HS-27A (cell line): Measurements from ENCODE around the gene PARP16.
"Not testable (repeated sequence)": the region's sequence is repeated elsewhere in the genome, so short reads cannot be mapped to it uniquely, and the experiment has no call there.

Source experiments
- DNase-seq: peaks from one replicate; pipeline ENCODE4 v3.0.0-alpha.2; 2012; ENCODE audit warnings: low read depth, missing footprints

Gene PARP16

GRCh38 chr15:65275728-65276126, 11.0 kb downstream of the PARP16 start:
- no peak for DNase-seq

- DNase-seq, result no peak
Measured at GRCh38 chr15:65275104-65275727, 11.5 kb downstream of the PARP16 start.

GRCh38 chr15:65270811-65271545, 15.7 kb downstream of the PARP16 start:
- DNase-seq, result not testable (repeated sequence)

GRCh38 chr15:65268411-65268810, 18.3 kb downstream of the PARP16 start:
- DNase-seq, result no peak

- DNase-seq, result no peak
Measured at GRCh38 chr15:65266469-65266868, 20.2 kb downstream of the PARP16 start.

- DNase-seq, result no peak
Measured at GRCh38 chr15:65264863-65265430, 21.7 kb downstream of the PARP16 start.

- no peak for DNase-seq
Measured at GRCh38 chr15:65263313-65263712, 23.4 kb downstream of the PARP16 start.

- DNase-seq, result no peak
Measured at GRCh38 chr15:65260968-65261367, 25.7 kb downstream of the PARP16 start.

GRCh38 chr15:65259367-65259797, 27.3 kb downstream of the PARP16 start:
- no peak for DNase-seq

- DNase-seq, result no peak
Measured at GRCh38 chr15:65258375-65259262, 28.1 kb downstream of the PARP16 start.

GRCh38 chr15:65255486-65256140, 31.1 kb downstream of the PARP16 start:
- DNase-seq, result no peak

- DNase-seq, result no peak
Measured at GRCh38 chr15:65254758-65255157, 31.9 kb downstream of the PARP16 start.

- DNase-seq, result no peak
Measured at GRCh38 chr15:65254356-65254755, 32.3 kb downstream of the PARP16 start.

- no peak for DNase-seq
Measured at GRCh38 chr15:65249641-65250040, 37.0 kb downstream of the PARP16 start.

- DNase-seq, result no peak
Measured at GRCh38 chr15:65248511-65249255, 38.0 kb downstream of the PARP16 start.

- no peak for DNase-seq
Measured at GRCh38 chr15:65246939-65247338, 39.7 kb downstream of the PARP16 start.

GRCh38 chr15:65246026-65246714, 40.5 kb downstream of the PARP16 start:
- DNase-seq, result no peak

GRCh38 chr15:65245096-65245856, 41.4 kb downstream of the PARP16 start:
- no peak for DNase-seq

GRCh38 chr15:65244638-65245037, 42.0 kb downstream of the PARP16 start:
- no peak for DNase-seq

GRCh38 chr15:65236443-65236842, 50.2 kb downstream of the PARP16 start:
- DNase-seq, result not testable (repeated sequence)
